Mesendoderm (in vitro differentiated cells): Measurements from ENCODE around the gene ZNF783.
A peak's percentile ranks its signal among the peaks of the same experiment; 100 is the strongest.
"Not testable (repeated sequence)": the region's sequence is repeated elsewhere in the genome, so short reads cannot be mapped to it uniquely, and the experiment has no call there.

Experiments
- DNase-seq: peaks from one replicate; pipeline ENCODE4 v3.0.0; 2013
- H2AK5ac ChIP-seq: 2 replicates; pipeline ENCODE4 v1.6.1; 2013; ENCODE audit warnings: low read length, inconsistent platforms
- H2BK120ac ChIP-seq: 2 replicates; pipeline ENCODE4 v1.6.1; 2013; ENCODE audit warnings: low read depth, mild to moderate bottlenecking, low read length, moderate library complexity, mixed read lengths
- H2BK15ac ChIP-seq: replicated peaks from 2 replicates; pipeline ENCODE4 v1.6.1; 2013; ENCODE audit warnings: low read depth, mild to moderate bottlenecking, moderate library complexity
- H2BK5ac ChIP-seq: 2 replicates; pipeline ENCODE4 v1.6.1; 2013; ENCODE audit warnings: low read length, inconsistent platforms
- H3K18ac ChIP-seq: 2 replicates; pipeline ENCODE4 v1.6.1; 2013; ENCODE audit warnings: mild to moderate bottlenecking, low read length, mixed read lengths
- H3K23ac ChIP-seq: one replicate; pipeline ENCODE4 v1.6.1; 2013; ENCODE audit warnings: low read length
- H3K27ac ChIP-seq: 2 replicates; pipeline ENCODE4 v1.5.1; 2013; ENCODE audit warnings: low read depth, mild to moderate bottlenecking, inconsistent platforms, low read length, moderate library complexity
- H3K27me3 ChIP-seq: 2 replicates; pipeline ENCODE4 v1.6.1; 2013; ENCODE audit warnings: low read length, control low read depth, mild to moderate bottlenecking, inconsistent platforms; ENCODE audit not compliant: insufficient read depth, poor library complexity
- H3K36me3 ChIP-seq: 2 replicates; pipeline ENCODE4 v1.6.1; 2013; ENCODE audit warnings: low read length, inconsistent platforms; ENCODE audit not compliant: control insufficient read depth, insufficient read depth
- H3K4ac ChIP-seq: one replicate; pipeline ENCODE4 v1.6.1; 2013; ENCODE audit warnings: low read depth, mild to moderate bottlenecking, low read length, moderate library complexity
- H3K4me1 ChIP-seq: 2 replicates; pipeline ENCODE4 v1.6.1; 2013; ENCODE audit warnings: low read depth, low read length, inconsistent platforms; ENCODE audit not compliant: control insufficient read depth
- H3K4me2 ChIP-seq: 2 replicates; pipeline ENCODE4 v1.6.1; 2013; ENCODE audit warnings: low read length
- H3K4me3 ChIP-seq: 2 replicates; pipeline ENCODE4 v1.5.1; 2013; ENCODE audit warnings: mild to moderate bottlenecking, low read length
- H3K56ac ChIP-seq: one replicate; pipeline ENCODE4 v1.6.1; 2013; ENCODE audit warnings: low read length
- H3K79me1 ChIP-seq: 2 replicates; pipeline ENCODE4 v1.6.1; 2013; ENCODE audit warnings: low read length, inconsistent platforms
- H3K79me2 ChIP-seq: 2 replicates; pipeline ENCODE4 v1.6.1; 2013; ENCODE audit warnings: mild to moderate bottlenecking, low read length; ENCODE audit not compliant: control insufficient read depth, insufficient read depth
- H3K9ac ChIP-seq: 2 replicates; pipeline ENCODE4 v1.6.1; 2013; ENCODE audit warnings: low read length, inconsistent platforms
- H4K5ac ChIP-seq: one replicate; pipeline ENCODE4 v1.6.1; 2013; ENCODE audit warnings: low read length
- H4K8ac ChIP-seq: one replicate; pipeline ENCODE4 v1.6.1; 2013; ENCODE audit warnings: low read depth, mild to moderate bottlenecking, control low read depth, low read length, moderate library complexity
- WGBS: extraction: QIAGEN DNeasy Blood & Tissue Kit; methylation state at CpG from one replicate; pipeline ENCODE4 v1.1.7; 2013; ENCODE audit warnings: low lambda C conversion rate, missing lambda C conversion rate; ENCODE audit not compliant: insufficient coverage; ENCODE audit errors: extremely low coverage; 5-methylcytosine and 5-hydroxymethylcytosine counted together

The ZNF783 gene

GRCh38 chr7:149233655-149234204, 28.3 kb upstream of the ZNF783 start:
- H3K27me3 ChIP-seq, H3K9ac ChIP-seq, H3K56ac ChIP-seq, H3K4ac ChIP-seq, H3K4me1 ChIP-seq, H3K4me3 ChIP-seq, H4K8ac ChIP-seq, H3K23ac ChIP-seq, H3K79me1 ChIP-seq, H2BK120ac ChIP-seq, H3K36me3 ChIP-seq, H2BK5ac ChIP-seq, DNase-seq, H3K79me2 ChIP-seq, H2BK15ac ChIP-seq, H3K27ac ChIP-seq, H4K5ac ChIP-seq, H2AK5ac ChIP-seq, H3K4me2 ChIP-seq, H3K18ac ChIP-seq: not testable (repeated sequence)
- no CpG with 5 or more reads among the region's 7 CpGs for WGBS

- peaks cover 5% of the 10 kb centered on the region for H3K4me1 ChIP-seq
- no CpG with 5 or more reads among the region's 7 CpGs for WGBS
- H3K4ac ChIP-seq: no peak overlapping the region
- no peak overlapping the region for H2BK5ac ChIP-seq
- no peaks in the 10 kb centered on the region for H3K27me3 ChIP-seq
- H4K5ac ChIP-seq: no peak overlapping the region
- no peak overlapping the region for H3K56ac ChIP-seq
- H3K27ac ChIP-seq: no peak overlapping the region
- no peak overlapping the region for H3K9ac ChIP-seq
- DNase-seq: no peak
- H2BK120ac ChIP-seq: no peak overlapping the region
- no peak overlapping the region for H3K23ac ChIP-seq
- H3K18ac ChIP-seq: no peak overlapping the region
- no peak overlapping the region for H2AK5ac ChIP-seq
- H3K36me3 ChIP-seq: no peaks in the 10 kb centered on the region
- H3K79me2 ChIP-seq: peaks cover 16% of the 10 kb centered on the region
- H3K79me1 ChIP-seq: peaks cover 12% of the 10 kb centered on the region
- no peak overlapping the region for H4K8ac ChIP-seq
- H3K4me2 ChIP-seq: no peak overlapping the region
- no peak overlapping the region for H2BK15ac ChIP-seq
- no peak overlapping the region for H3K4me3 ChIP-seq
These were observed 24.5 kb upstream of the ZNF783 start for GRCh38 chr7:149237502-149237901.

- no CpG with 5 or more reads among the region's 3 CpGs for WGBS
- Histone ChIP-seq H3K9ac (no peak overlapping the region), H3K4me1 (peaks cover 5% of the 10 kb centered on the region), H3K79me1 (peaks cover 12% of the 10 kb centered on the region), H3K56ac (no peak overlapping the region), H2BK120ac (no peak overlapping the region), H3K27ac (no peak overlapping the region), H3K4ac (no peak overlapping the region), H2BK15ac (no peak overlapping the region), H3K4me2 (no peak overlapping the region), H3K79me2 (peaks cover 16% of the 10 kb centered on the region), H3K4me3 (no peak overlapping the region), H2AK5ac (no peak overlapping the region), H2BK5ac (no peak overlapping the region), H4K8ac (no peak overlapping the region), H3K18ac (no peak overlapping the region), H4K5ac (no peak overlapping the region), H3K23ac (no peak overlapping the region), H3K27me3 (no peaks in the 10 kb centered on the region), H3K36me3 (no peaks in the 10 kb centered on the region)
- no peak for DNase-seq
These were observed 23.9 kb upstream of the ZNF783 start for GRCh38 chr7:149238051-149238450.

- H2AK5ac ChIP-seq: no peak within 1 kb of the TSS
- H3K79me1 ChIP-seq: peaks cover 12% of the 10 kb centered on the region
- no peak within 1 kb of the TSS for H2BK15ac ChIP-seq
- H3K56ac ChIP-seq: peak within 1 kb of the TSS; percentile 91
- no peak within 1 kb of the TSS for H3K27ac ChIP-seq
- H3K36me3 ChIP-seq: no peaks in the 10 kb centered on the region
- peak within 1 kb of the TSS; percentile 79 for H3K9ac ChIP-seq
- peak; percentile 95 for DNase-seq
- no CpG with 5 or more reads among the region's 64 CpGs for WGBS
- H3K23ac ChIP-seq: no peak within 1 kb of the TSS
- peak within 1 kb of the TSS; percentile 93 for H4K8ac ChIP-seq
- peak within 1 kb of the TSS; percentile 99 for H3K4me3 ChIP-seq
- no peaks in the 10 kb centered on the region for H3K27me3 ChIP-seq
- peak within 1 kb of the TSS; percentile 88 for H3K4me2 ChIP-seq
- no peak within 1 kb of the TSS for H4K5ac ChIP-seq
- H3K4ac ChIP-seq: peak within 1 kb of the TSS; percentile 6
- no peak within 1 kb of the TSS for H2BK5ac ChIP-seq
- peaks cover 16% of the 10 kb centered on the region for H3K79me2 ChIP-seq
- no peak within 1 kb of the TSS for H2BK120ac ChIP-seq
- H3K4me1 ChIP-seq: peaks cover 5% of the 10 kb centered on the region
- no peak within 1 kb of the TSS for H3K18ac ChIP-seq
These were observed 22.5 kb upstream of the ZNF783 start, which contains the start of gene ZNF212 for GRCh38 chr7:149239345-149240143. TSS of gene ZNF212 (plus strand) at chr7:149239651. CDS start at chr7:149239779, 128 bp downstream.

- DNase-seq: no peak
- Histone ChIP-seq H3K36me3 (no peaks in the 10 kb centered on the region), H3K4me3 (peak overlapping the region; percentile 23), H3K56ac (peak overlapping the region; percentile 91), H4K8ac (no peak overlapping the region), H3K4me1 (peaks cover 5% of the 10 kb centered on the region), H2BK120ac (no peak overlapping the region), H2AK5ac (no peak overlapping the region), H3K18ac (no peak overlapping the region), H2BK5ac (no peak overlapping the region), H3K4me2 (peak overlapping the region; percentile 70), H3K79me1 (peaks cover 12% of the 10 kb centered on the region), H3K27ac (no peak overlapping the region), H4K5ac (no peak overlapping the region), H3K4ac (no peak overlapping the region), H3K27me3 (no peaks in the 10 kb centered on the region), H3K79me2 (peaks cover 16% of the 10 kb centered on the region), H3K9ac (peak overlapping the region; percentile 79), H2BK15ac (no peak overlapping the region), H3K23ac (no peak overlapping the region)
- no CpG with 5 or more reads among the region's 5 CpGs for WGBS
These were observed 21.4 kb upstream of the ZNF783 start for GRCh38 chr7:149240637-149241036.
